ENCODE data around the gene KIAA1217. TPM values are rescaled to one million over a fixed set of nuclear protein-coding genes. Genes with fewer than 3 reads are reported as not detected.
"Not testable (repeated sequence)": the region's sequence is repeated elsewhere in the genome, so short reads cannot be mapped to it uniquely, and the experiment has no call there.

Gene KIAA1217
- total RNA-seq, 1 donor from 2014 or later, result 33.3 TPM

DNA sequence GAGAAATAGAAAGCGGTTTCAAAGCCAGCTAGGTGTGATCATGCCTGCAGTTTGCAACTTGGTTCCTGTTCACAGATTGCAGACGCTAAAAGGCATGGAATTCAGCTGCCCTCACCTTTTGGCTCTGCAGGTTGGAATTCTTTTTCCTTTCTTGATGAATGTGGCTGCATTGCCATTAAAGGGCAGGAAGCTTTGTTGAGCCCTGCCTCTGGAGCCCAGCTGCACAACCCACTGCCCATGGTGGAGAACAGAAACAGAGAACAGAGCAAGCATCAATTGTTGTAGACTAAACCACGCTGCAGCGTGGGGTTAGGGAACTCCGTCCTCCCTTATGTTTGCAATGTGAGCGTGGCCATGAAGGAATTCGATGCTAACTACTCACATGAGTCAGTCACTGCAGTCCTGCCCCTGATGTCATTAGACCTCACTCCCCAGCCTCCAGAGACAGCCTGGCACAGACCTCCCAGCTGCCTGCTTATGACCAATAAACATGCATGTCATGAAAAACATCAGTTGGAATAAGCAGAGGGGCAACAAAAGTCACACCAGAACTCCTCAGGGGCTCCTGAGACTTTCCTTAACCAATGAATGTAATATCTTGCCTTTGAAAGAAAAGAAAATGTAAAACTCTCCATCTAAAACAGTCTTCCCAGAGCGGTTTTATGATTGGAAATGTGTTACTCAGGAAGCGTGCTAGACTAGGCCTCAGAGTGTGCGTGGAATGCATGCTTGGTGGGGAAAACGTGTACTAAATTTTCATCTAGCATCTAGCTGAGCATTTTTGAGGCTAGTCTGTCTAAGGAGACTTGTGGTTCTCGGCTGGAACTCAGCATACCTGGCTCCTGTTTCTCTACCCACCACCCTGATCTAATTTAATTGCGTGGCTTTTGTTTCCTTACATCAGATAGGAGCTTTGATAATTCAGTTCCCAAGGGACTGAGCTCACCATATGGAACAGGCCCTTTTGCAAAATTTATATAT is 232.2 kb downstream of the KIAA1217 start:
- DNase-seq (ENCODE audit: low read depth), result peak; percentile 44

DNA sequence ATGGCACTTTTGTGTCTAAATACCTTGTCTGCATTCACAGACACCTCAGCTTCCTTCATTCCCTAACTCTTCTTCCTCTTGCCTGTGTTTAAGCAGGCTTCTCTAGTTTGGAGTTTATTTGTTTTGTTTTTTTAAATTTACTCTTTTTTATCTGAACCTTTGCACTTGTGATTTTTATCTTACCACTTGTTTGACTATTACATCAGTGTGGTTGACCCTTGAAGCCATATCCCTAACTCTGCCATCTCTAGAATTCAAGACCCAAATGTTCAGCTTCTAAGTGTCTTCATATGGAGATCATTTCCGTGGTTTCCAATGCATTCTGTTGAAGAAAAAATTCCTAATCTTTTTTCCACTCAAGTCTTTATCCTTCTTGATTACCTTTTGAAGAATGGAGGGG is 233.3 kb downstream of the KIAA1217 start:
- no peak for DNase-seq (ENCODE audit: low read depth)

DNA sequence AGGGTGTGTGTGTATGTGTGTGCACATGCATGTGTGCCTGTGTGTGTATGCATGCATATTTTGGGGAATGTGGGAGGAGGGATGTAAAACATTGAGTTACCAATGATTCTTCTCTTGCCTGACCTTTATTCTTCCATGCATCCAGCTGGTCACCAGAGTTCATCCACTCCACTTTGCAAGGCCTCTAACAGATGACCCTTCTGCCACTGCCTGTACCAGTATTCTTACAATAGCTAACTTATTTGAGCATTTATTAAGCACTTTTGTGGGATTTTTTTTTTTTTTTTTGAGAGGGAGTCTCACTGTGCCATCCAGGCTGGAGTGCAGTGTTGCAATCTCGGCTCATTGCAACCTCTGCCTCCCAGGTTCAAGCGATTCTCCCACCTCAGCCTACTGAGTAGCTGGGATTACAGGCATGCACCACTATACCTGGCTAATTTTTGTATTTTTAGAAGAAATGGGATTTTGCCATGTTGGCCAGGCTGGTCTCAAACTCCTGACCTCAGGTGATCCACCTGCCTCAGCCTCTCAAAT is 233.8 kb downstream of the KIAA1217 start:
- peak; percentile 58 for DNase-seq (ENCODE audit: low read depth)

DNA sequence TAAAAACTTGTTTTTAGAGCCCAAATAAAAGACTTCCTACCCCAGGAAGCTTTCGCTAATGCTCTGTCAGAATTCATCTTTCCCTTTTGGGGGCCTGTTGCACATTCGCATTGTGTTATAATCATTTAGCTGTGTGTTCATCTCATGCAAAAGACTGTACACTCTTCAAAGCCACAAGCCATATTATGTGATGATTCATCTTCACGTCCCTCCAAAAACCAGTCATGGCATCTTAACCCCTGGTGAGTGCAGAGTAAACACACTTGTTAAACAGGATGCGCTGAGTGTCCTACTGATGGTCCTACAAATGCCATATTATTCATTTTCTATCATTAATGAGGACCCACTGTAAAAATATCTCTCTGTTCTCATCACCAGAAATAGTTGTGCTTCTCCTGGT is 235.4 kb downstream of the KIAA1217 start:
- DNase-seq (ENCODE audit: low read depth), result peak; percentile 70

GRCh38 chr10:24445958-24446357 is 237.0 kb downstream of the KIAA1217 start:
- DNase-seq (ENCODE audit: low read depth), result not testable (repeated sequence)

DNA sequence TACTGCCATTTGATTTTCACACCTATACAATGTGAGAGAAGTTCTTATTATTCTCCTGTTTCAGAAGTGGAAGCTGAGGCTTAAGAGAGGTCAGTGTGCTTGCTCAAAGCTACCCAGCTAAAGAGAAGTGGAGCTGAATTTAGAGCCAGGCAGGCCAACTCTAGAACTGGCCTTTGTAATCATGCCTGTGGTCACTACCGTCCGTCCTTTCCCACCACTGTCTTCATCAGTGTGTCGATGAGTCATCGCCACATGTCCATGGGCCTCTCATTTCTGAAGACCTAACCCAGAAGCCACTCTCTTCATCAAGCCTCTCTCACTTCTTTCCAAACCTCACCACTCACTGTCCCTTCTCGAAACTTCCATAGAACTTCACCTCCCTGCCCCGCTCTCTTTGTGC is 237.8 kb downstream of the KIAA1217 start:
- peak; percentile 84 for DNase-seq (ENCODE audit: low read depth)

GRCh38 chr10:24448351-24448999 is 239.5 kb downstream of the KIAA1217 start:
- peak; percentile 61 for DNase-seq (ENCODE audit: low read depth)

DNA sequence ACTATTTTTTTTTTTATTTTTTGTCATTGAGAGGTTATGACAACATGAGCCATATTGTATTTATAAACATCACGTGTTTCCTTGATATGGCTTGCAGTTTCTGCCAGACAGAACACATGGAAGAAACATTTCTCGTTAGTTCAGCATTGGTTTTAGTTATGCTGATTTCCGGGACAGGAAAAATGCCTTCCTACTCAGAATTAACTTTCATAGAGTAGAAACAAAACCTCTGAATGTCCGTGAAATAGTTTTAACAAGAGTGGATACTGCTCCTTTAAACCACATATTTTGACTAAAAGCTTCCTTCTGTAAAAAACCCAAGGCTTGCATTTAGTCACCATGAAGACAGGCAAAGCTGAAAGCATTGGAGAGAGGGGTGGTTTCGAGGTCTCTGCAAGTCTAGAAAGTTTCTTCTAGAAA is 240.4 kb downstream of the KIAA1217 start:
- DNase-seq (ENCODE audit: low read depth), result peak; percentile 41

DNA sequence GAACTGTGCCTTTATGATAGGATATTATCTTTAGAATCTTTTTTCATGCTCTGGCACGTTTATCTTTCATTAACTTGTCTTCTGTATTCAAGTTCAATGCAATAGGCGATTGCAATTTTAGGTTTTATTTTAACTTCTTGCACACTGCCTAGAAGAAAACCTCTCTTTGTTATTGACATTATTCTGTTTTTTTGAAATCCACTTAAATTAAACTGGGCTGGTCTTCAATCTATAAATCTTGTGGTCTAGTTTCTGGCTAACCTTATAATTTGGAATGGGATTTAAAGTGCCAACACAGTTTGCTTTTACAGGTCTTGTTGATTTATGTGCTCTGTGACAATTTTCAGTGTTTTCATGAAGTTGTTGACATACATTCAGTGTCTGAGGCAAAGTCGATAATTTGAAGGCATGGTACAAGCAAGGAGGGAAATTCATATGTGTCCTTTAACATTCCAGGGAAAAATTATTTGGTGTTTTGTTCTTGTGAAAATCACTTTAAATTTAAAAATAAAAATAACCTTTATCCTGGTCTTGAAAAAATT is 240.9 kb downstream of the KIAA1217 start:
- DNase-seq (ENCODE audit: low read depth), result no peak

DNA sequence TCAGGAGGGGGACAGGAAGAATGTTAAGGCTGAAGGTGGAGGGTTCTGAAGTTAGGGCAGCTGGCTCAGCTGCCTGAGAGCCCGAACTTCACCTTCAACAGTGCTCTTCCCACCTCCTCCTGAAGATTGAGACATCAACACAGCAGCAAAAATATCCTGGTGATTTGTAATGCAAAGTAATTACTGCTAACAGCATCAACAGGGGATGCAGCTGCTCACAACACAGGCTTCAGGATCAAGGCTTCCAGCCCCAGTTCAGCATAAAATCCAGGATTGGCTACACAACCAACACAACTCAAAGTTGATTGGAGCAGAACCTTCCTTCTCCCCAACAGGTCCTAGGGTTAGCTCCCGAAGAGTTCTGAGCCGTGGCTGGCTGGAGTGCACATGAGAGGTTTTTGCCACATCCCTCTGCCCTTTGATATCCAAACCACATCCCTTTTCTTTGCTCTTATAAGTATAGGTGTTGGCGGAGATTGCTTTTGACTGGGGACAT is 242.4 kb downstream of the KIAA1217 start:
- no peak for DNase-seq (ENCODE audit: low read depth)

DNA sequence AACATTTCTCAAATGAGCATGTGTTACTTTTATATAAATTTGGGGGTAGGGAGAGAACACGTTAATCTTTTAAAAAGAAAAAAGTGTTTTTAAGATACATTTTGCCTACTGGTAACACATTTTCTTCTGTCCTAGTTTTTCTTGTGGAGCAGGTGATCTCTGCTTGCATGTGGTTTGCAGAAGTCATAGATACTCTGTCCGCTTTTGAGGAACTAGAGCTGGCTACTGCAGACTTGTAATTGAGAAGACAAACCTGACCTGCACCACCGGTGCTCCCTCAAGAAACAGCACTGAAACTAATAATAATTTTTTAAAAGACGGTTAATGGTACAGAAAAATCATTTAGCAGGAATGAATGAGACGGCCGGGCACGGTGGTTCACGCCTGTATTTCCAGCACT is 243.1 kb downstream of the KIAA1217 start:
- DNase-seq (ENCODE audit: low read depth), result no peak

- peak; percentile 50 for DNase-seq (ENCODE audit: low read depth)
Observed at GRCh38 chr10:24453404-24453830, 244.5 kb downstream of the KIAA1217 start.

DNA sequence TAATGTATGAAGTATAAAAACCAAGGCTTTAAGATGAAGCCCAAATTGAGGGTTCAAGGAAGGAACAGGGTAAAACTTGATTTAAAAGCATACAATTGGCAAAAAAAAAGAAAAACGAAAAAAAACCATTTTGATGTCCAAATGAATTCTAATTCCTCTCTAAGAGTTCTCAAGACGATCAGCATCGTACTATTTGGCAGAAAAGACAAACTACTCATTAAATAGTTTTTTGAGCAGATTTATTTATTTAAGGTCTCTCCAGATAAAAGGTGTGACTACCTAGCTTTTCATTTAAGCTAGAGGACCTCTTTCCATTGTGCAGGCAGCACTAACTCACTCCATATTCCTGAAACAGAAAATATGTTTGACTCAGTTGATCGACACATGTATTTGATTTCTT is 245.0 kb downstream of the KIAA1217 start:
- DNase-seq (ENCODE audit: low read depth), result no peak

- DNase-seq (ENCODE audit: low read depth), result no peak
Observed at GRCh38 chr10:24455447-24455846, 246.5 kb downstream of the KIAA1217 start.

DNA sequence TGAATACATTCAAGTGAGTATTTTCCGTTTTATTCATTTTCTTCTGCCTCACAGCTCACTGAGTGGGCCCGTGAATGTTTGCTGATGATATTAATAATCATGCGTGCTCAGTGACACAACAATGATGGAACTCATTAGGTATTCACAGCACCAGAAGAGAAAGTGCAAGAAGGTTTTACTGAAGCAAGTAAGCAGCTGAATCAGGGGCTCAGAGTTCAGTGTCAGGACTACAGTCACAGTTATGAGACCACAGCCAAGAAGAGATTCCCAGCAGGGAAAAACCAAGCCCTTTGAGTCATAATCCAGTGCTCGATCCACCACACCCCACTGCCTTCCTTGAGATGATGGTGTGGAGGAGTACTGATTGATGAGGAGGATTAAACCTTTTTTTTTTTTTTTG is 247.4 kb downstream of the KIAA1217 start:
- peak; percentile 91 for DNase-seq (ENCODE audit: low read depth)

GRCh38 chr10:24457661-24458318 is 248.9 kb downstream of the KIAA1217 start:
- DNase-seq (ENCODE audit: low read depth), result peak; percentile 63

- no peak for DNase-seq (ENCODE audit: low read depth)
Observed at GRCh38 chr10:24459836-24460235, 250.9 kb downstream of the KIAA1217 start.

- no peak for DNase-seq (ENCODE audit: low read depth)
Observed at GRCh38 chr10:24462291-24462813, 253.4 kb downstream of the KIAA1217 start.

- DNase-seq (ENCODE audit: low read depth), result no peak
Observed at GRCh38 chr10:24462889-24463552, 254.1 kb downstream of the KIAA1217 start.

- peak; percentile 97 for DNase-seq (ENCODE audit: low read depth)
Observed at GRCh38 chr10:24463611-24464426, 254.9 kb downstream of the KIAA1217 start.

All from renal cortical epithelial cell (primary cell).